H1 (cell line): ENCODE measurements around the gene SIX3.

Source experiments
- CHD2 ChIP-seq: IDR thresholded peaks from 2 replicates; pipeline ENCODE4 v1.6.1; 2012; ENCODE audit warnings: low read length, improper control_type of control experiment
- CTCF ChIP-seq, 3 experiments: IDR thresholded peaks; 1 replicate in 2 of 3; 2 replicates in 1 of 3; pipeline versions ENCODE4 v1.5.1 to v1.6.1; 2011; ENCODE audit warnings: low read length in 3 of 3, mild to moderate bottlenecking in 3 of 3, inconsistent platforms in 2 of 3, low read depth in 1 of 3, moderate library complexity in 1 of 3; ENCODE audit not compliant: insufficient read depth in 1 of 3; ENCODE audit errors: control extremely low read depth in 1 of 3
- EGR1 ChIP-seq: IDR thresholded peaks from 2 replicates; pipeline ENCODE4 v1.6.1; 2011; ENCODE audit warnings: low read depth, low read length, borderline replicate concordance
- EP300 ChIP-seq, 2 experiments: IDR thresholded peaks; 1 replicate in 1 of 2; 2 replicates in 1 of 2; pipeline ENCODE4 v1.6.1; 2011 to 2012; ENCODE audit warnings: low read depth in 2 of 2, low read length in 2 of 2, mild to moderate bottlenecking in 2 of 2, borderline replicate concordance in 1 of 2, inconsistent platforms in 1 of 2, moderate library complexity in 1 of 2
- EZH2 ChIP-seq: fragments of 200-600 bp; sonication (generic); IDR thresholded peaks from 2 replicates; pipeline ENCODE4 v1.7.1; 2012; ENCODE audit warnings: low read depth, mild to moderate bottlenecking, moderate library complexity, low read length, inconsistent platforms; ENCODE audit not compliant: severe bottlenecking
- JUND ChIP-seq: IDR thresholded peaks from 2 replicates; pipeline ENCODE4 v1.6.1; 2011; ENCODE audit warnings: mild to moderate bottlenecking, improper control_type of control experiment, low read length
- NRF1 ChIP-seq: IDR thresholded peaks from 2 replicates; pipeline ENCODE4 v1.6.1; 2011; ENCODE audit warnings: mild to moderate bottlenecking, low read depth, low read length, improper control_type of control experiment
- POLR2A ChIP-seq, 2 experiments: IDR thresholded peaks; 1 replicate in 1 of 2; 2 replicates in 1 of 2; pipeline ENCODE4 v1.6.1; 2011; ENCODE audit warnings: low read depth in 2 of 2, low read length in 2 of 2, mild to moderate bottlenecking in 2 of 2; ENCODE audit errors: control extremely low read depth in 1 of 2
- POLR2AphosphoS5 ChIP-seq: IDR thresholded peaks from 2 replicates; pipeline ENCODE4 v1.6.1; 2011; ENCODE audit warnings: low read depth, low read length

- TF ChIP-seq CTCF (IDR thresholded peaks at IDR 0.05; ENCODE audit: control extremely low read depth in 1 of 3, insufficient read depth in 1 of 3, low read depth in 1 of 3, low read length in 3 of 3): no peak
- TF ChIP-seq EZH2: no peak
- TF ChIP-seq NRF1: no peak
- no peak for TF ChIP-seq CHD2
- no peak for TF ChIP-seq POLR2AphosphoS5
- TF ChIP-seq JUND: no peak
- TF ChIP-seq EP300 (IDR thresholded peaks at IDR 0.05; ENCODE audit: borderline replicate concordance in 1 of 2, low read depth in 2 of 2, low read length in 2 of 2): no peak
- TF ChIP-seq POLR2A (IDR thresholded peaks at IDR 0.05; ENCODE audit: control extremely low read depth in 1 of 2, low read depth in 2 of 2, low read length in 2 of 2): no peak
- no peak for TF ChIP-seq EGR1
These were observed 31.5 kb downstream of the SIX3 start for GRCh38 chr2:44972771-44973535.
